NCI-H82 (cell line): ENCODE data around the gene OR52N5.

Experiments
- DNase-seq: peaks from one replicate; lab custom pipeline; 2025; lab: John Stamatoyannopoulos, UW

OR52N5 gene

DNA sequence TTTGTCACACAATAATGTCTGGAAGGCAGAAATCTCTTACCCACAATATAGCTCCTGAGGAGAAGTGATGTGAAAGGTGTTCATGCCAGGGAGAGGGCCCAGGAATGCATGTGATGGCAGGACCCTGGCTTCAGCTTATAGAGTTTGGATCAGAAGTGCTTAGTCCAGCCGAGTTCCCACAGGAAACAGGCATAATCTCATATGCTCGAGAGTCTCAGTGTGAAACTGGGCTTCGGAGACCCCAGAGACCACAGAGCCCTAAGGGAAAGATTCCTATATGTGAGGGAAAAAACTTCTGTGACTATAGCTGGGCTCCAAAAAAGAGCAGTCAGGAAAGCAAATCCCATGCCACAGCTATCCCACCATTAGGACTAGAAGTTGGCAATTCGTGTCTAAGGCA, at the start of gene OR52N5:
TSS of gene OR52N5 (minus strand) at position 101 of the 400 bp plus-strand sequence. CDS start 4,721 bp downstream, outside the sequence.
- no peak for DNase-seq

DNA sequence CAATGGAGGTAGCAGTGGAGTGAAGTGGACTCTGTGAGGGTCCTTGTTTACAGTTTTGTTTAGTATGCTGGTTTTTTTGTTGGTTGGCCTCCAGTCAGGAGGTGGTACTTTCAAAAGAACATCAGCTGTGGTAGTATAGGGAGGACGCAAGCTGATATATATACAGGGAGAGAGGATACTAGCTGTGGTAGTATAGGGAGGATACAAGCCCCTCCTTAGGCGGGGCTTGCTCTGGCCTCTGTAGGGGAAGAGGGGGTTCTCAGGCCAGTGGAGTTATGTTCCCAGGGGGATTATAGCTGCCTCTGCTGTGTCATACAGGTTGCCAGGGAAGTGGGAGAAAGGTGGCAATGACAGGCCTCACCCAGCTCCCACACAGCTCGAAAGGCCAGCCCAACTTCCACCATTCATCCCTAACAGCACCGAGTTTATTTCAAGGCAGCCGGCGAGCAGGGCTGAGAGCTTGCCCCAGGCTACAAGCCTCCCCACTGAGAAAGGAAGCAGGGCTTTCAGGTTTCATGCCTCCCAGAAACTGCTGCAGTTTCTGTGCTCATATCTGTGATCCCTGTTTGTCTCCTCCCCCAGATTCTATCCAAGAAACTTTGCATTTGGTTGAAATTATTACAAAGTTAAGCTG, 48.2 kb upstream of the OR52N5 start:
- no peak for DNase-seq

DNA sequence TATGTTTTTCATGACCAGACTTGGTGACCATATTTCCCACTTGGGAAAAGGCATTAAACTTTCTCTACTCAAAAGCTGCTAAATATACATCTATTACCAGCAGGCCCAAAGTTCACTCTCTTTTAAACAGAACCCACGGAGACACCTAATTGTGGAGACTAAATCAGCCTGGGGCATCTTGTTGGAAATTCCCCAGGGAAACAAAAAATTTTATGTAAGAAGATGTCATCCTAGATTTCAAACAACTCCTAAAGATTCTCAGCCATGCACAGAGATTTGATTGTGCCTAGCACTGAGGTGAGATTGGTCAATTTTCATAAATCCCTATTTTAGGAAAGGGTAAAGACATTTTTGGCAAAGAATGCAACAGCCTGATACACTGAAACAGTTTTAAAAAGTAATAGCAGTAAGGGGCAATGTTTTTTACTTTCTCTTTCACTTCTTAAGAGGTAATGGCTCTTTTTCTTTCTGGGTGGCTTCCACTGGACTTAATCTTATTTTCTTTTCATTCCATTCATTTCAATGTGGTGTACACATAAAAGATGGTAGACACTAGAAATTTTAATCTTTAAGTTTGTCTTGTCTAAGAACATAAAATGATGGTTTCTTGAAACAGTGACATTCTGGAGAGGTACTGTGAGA, 35.2 kb upstream of the OR52N5 start:
- no peak for DNase-seq

DNA sequence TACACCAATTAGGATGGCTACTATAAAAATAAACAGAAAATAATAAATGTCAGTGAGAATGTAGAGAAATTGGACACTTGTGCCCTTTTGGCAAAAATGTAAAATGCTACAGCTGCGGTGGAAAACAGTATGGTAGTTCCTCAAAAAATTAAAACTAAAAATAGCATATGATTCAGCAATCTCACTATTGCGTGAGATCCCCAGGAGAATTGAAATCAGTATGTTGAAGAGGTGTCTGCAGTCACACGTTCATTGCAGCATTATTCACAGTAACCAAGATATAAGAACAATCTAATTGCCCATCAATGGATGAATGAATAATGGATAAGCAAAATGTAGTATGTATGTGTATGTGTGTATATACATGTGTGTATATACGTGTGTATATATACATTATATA, 32.4 kb upstream of the OR52N5 start:
- DNase-seq: no peak

DNA sequence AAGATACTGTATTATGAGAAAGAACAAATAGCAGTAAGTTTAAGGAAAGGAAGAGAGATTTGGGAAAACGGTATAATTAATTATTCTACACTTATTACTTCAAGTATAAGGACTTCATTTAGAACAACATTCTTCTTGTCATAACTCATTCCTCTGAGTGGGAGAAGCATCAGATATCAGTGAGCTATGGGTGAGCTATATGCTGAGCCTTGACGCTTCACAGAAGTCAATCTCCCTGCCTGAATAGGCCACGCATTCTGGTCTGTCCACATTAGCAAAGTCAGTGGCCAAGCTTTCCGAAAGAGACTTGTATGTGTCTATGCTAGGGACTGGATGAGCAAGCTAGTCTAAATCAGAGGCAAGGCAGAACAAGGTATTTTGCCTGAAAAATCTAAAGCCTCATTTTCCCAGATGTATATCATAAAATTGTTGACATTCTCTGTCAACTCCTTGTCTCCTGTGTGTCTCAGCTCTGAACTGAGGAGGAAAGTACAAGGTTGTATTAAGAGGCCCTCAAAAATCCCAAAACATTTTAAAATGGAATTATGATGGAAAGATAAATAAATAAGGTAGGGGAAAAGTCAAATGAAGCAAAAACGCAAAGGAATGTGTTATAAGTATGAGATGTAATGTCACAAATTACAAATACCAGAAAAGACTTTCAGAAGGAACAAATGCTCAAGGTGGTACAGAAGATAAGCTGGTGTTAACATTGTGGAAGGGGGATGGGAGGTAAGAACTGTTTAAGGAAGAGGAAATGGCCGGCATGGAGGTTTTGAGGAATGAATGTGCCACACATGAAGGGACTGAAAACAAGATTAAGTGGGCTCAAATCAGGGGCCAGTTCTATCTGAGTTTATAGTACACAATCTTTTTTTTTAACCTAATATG, 27.0 kb upstream of the OR52N5 start:
- DNase-seq: no peak

DNA sequence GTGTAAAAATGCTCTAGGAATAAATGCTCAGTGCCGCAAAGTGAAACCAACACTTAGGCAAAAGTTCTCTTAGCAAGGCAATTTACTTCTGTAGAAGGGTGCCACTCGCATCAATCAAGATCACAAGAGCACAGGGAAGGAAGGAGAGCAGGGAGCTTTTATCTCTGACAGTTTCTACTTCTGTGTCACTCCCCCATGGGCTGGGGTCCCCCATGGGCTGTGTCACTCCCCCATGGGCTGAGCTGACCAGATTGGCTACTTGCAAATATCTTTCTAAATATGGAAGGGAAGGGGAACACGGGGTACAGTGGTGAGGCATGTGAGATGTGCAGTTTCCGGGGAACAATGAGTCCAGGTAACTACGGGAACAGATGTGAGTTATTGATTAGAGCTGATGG, 26.0 kb upstream of the OR52N5 start:
- no peak for DNase-seq

DNA sequence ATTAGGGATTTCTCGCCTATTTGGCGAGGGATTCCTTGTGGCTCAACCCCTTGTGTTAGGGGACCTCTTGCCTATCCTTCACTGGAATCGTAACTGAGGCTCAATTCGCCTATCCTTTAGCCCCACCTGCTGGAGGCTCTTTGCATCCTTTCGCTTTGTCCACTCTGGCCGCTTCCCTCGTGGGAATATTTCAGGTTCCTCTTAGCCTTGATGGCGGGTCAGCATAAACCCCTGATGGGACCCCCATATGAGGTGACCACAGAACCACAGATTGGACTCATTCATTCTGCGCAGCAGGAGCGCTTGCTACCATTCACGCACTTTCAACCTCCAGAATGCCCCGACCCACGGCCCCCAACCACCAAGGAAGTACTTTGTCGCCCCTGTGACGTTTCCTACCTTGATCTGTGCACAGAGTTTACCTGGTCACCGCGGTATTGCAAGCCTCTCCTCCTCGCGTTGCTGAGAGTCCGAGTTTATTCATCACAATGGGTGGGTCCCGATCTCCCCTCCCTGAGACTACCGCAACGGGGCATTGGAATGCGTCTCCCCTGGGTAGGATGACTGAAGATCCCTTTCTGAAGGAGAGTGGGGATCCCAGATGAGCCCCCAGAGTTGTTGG, 25.5 kb upstream of the OR52N5 start, which contains the start of gene OR52N2:
TSS of gene OR52N2 (plus strand) at position 425 of the 622 bp plus-strand sequence. CDS start 11,412 bp downstream, outside the sequence.
- peak; percentile 70 for DNase-seq

DNA sequence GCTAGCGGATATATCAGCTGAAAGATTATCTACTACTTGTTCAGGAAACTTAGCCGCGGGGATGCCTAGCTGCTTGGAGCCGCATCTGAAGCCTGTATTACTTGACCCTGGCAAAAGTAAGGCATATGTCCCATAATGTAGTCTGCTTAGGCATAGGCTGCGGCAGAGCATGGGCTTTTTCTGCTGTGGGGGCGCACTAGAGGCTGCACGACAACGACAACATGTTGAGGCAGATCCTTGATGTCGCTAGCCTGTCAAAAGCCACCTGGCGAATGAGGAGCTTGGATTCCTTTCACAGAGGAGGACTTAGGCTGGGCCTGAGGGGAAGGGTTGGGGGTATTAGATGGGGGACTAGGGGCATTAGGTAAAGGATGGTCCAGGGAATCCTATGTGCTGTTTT, 24.4 kb upstream of the OR52N5 start:
- peak; percentile 18 for DNase-seq

DNA sequence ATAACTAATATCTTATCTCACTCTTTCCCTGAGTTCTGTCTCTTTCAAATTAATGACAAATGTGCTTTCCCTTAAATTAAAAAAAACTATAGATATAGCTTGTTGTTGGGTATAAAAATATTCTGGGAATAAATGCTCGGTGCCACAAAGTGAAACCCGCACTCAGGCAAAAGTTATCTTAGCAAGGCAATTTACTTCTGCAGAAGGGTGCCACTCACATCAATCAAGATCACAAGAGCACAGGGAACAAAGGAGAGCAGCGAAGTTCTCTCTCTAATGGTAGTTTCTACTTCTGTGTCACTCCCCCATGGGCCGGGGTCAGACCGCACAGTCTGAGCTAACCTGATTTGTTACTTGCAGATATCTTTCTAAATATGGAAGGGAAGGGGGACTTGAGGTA, 20.8 kb upstream of the OR52N5 start:
- no peak for DNase-seq

DNA sequence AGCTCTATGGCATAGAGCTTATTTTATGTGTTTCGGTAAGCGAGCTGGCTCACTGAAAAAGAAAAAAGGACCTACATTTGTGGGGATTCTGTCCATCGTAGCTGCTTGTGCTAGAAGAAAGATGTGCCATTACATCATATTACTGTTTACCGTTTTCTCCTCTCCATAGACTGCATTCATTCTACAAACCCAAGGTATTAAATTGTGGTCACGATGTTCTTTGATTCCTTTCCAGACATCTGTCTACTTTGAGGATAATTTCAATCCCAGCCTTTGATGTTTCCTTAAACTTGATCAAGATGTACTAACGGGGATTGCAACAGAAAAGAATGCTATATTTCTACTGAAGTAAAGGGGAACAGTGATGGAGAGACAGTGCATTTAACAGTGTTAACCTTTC, 13.4 kb upstream of the OR52N5 start:
- no peak for DNase-seq

DNA sequence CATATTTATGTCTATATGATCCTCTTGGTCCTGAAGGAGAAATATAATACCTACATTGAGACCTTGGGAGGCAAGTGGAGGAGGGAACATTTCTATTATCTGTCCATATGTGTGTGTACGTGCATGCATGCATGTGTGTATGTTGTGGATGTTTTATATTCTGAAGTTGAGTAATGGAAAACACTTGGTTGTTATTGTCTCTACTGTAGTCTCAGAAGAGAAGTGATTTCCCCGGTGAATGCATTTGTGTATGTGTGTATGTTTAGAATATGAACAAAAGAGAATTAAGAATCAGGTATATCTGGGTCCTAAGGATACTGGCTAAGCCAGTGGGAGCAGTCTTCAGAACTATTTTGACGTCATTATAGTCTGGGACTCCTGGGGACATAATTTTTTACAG, 8.0 kb upstream of the OR52N5 start, which contains the start of gene OR52N1:
TSS of gene OR52N1 (minus strand) at position 101 of the 400 bp plus-strand sequence. CDS start 2,449 bp downstream, outside the sequence.
- DNase-seq: no peak

DNA sequence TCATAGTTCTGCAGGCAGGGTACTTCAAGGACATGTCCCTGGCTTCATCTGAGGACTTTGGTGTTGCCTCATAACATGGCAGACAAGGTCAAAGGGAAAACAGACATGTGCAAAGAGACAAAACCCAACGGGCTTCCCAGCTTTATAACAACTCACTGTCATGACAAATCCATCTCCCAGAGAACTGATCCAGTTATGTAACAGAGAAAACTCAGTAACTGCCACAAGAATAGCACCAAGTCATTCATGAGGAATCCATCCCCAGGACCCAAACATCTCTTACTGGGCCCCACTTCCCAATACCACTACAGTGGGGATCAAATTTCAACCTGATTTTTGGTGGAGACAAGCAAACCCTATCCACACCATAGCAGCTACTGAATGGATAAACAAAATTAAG, 16.1 kb downstream of the OR52N5 start:
- no peak for DNase-seq

DNA sequence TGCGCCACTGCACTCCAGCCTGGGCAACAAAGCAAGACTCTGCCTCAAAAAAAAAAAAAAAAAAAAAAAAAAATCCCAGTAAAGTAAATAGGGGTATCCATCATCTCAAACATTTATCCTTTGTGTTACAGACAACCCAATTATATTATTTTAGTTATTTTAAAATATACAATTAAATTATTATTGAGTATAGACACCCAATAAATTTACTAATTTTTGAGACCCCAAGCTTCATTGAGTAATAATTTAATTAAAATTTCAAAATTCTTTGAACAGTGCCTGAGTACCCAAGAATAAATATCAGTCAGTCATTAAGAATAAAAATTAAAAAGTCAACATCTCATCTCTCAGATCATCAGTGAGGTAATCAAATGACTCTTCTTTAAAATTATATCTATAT, 29.2 kb downstream of the OR52N5 start, which contains the start of gene OR52N4:
TSS of gene OR52N4 (plus strand) at position 301 of the 400 bp plus-strand sequence. CDS start 498 bp downstream, outside the sequence.
- no peak for DNase-seq

DNA sequence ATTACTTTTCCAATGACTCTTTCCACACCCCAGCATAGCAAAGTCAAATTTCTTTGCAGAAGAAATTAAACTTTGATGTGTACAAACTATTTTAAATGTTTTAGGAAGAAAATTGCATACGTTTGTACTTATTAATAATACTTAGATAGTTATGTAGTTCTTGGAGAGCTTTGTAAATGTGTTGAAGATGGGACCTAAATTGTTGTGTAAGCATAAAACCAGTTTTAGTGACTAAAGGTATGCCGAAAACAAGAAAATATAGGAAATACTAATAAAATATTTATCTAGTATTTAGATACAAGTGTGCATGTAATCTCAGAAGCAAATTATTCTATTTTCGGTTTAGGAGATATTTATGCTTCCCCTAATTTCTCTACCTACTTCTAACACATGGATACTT, 33.3 kb downstream of the OR52N5 start:
- DNase-seq: no peak

DNA sequence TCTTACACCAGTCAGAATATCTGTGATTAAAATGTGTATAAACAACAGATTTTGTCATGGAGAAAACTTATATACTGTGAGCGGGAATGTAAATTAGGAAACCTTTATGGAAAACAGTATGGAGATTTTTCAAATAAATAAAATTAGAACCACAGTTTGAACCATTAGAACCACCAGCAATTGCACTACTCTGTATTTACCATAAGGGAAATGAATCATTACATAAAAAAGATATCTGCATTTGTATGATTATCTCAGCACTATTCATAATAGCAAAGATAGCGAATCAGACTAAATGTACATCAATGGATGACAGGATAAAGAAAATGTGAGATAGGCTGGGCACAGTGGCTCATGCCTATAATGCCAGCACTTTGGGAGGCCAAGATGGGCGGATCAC, 36.5 kb downstream of the OR52N5 start:
- no peak for DNase-seq

DNA sequence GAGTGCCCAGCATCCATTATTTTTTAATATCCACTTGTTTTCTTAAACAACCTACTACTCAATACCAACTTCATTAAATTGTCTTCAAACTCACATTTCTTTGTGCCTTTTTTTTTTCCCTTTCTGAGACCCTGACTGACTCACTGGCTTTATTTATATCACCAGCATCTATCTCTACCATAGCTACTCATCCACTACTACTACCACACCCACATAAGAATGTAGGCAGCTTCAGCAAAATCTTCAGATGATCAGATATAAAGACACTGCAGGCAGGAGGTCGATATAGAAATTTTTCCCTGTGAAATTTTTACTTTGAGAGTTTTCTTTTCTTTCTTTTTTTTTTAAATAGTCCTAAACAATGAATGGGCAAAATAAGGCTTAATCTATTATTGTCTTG, 44.7 kb downstream of the OR52N5 start:
- DNase-seq: no peak

DNA sequence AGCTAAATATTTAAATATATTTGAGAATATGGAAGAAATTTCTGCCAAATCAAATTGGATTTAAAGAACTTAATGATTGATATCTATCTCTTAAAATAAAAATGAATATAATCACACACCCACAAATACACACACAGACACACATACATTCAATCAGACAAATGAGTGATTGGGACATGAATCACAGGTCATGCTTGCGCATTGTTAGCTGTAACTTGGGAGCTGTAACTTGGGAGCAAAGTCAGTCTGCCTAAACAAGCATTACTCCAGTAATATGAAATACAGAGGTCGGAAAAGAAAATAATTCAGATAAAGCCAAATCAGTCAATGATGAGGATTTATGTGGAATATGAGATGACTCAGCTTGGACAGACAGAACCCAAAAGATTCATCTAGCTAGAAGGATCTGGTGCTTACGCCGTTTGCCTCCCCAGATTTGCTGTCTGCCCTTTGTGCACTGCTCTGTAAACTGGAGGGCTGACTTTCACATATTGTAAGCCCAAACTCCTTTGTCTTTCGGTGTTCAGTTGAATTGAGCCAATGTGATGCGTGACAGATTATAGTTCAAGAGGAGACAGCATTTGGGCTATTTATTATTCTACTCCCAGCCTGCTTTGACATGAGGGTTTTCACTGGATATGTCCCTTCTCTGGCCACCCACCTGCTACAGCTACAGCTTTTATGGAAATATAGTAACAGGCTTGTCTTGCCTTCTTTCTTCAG, 45.3 kb downstream of the OR52N5 start:
- no peak for DNase-seq

DNA sequence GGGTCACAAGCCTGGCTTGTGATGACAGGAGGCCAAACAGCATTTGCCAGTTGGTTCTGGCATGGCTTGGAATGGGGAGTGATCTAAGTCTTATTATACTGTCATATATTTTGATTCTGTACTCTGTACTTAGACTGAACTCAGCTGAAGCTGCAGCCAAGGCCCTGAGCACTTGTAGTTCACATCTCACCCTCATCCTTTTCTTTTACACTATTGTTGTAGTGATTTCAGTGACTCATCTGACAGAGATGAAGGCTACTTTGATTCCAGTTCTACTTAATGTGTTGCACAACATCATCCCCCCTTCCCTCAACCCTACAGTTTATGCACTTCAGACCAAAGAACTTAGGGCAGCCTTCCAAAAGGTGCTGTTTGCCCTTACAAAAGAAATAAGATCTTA, 46.1 kb downstream of the OR52N5 start:
- DNase-seq: no peak

DNA sequence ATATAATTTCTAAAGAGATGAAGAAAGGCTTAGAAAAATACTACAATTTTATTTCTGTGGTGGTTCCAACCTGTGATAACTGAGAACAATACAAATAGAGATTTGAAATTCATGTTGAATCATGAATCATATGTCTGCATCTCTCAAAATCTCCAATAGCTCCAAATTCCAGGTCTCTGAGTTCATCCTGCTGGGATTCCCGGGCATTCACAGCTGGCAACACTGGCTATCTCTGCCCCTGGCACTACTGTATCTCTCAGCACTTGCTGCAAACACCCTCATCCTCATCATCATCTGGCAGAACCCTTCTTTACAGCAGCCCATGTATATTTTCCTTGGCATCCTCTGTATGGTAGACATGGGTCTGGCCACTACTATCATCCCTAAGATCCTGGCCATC, 46.8 kb downstream of the OR52N5 start, which contains the start of gene OR56B1:
TSS of gene OR56B1 (plus strand) at position 53 of the 400 bp plus-strand sequence. CDS start at position 122, 69 bp downstream.
- no peak for DNase-seq

DNA sequence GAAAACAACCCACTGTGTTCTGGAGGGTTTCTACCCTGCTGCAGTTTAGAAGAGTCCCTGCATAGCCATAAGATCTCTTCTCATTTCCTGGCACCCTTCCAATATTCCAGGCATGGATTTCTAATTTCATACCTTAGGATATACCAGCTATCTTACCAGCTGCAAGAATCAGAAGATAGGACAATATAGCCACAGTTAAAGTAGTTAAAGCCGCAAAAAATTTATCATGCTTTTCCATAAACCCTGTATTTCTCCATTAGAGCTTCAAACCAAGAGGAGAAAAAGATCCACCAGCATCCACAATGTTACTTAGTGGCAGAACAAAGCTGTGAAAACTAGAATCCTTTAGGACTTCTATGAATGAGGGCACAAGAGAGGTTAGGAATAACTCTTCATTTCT, 55.5 kb downstream of the OR52N5 start:
- DNase-seq: no peak

DNA sequence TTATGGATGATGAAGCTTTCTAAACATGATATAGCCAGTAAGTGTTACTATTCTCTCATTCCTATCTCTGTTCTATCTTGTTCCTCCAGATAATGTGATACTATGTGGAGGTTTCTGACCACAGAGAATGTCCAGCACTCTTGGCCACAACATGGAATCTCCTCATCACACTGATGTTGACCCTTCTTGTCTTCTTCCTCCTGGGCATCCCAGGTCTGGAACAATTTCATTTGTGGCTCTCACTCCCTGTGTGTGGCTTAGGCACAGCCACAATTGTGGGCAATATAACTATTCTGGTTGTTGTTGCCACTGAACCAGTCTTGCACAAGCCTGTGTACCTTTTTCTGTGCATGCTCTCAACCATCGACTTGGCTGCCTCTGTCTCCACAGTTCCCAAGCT, 56.8 kb downstream of the OR52N5 start:
- no peak for DNase-seq
